GM12878 (cell line): ENCODE results near the gene EP400. TPM values are rescaled to one million over a fixed set of nuclear protein-coding genes. Genes with fewer than 3 reads are reported as not detected.
A peak's percentile ranks its signal among the peaks of the same experiment; 100 is the strongest.

Experiments used
- ATAC-seq: fragments of 200-7000 bp; cut with Tn5 transposase; 3 replicates; pipeline ENCODE4 v1.9.1; 2020; ENCODE audit warnings: mild to moderate bottlenecking, moderate library complexity
- BruUV-seq: library from RNA; stranded (reverse); fragments of 400-500 nt; replicated peaks from 2 replicates; lab custom pipeline; 2021; lab: Mats Ljungman, UMichigan
- CTCF ChIA-PET: fragments of 300-600 bp; sonication (Branson Sonifier 250); formaldehyde crosslinking; extraction: SDS; loops from one replicate; lab custom pipeline; 2021; ENCODE audit warnings: inconsistent platforms; lab: Yijun Ruan, JAX
- POLR2A ChIA-PET: fragments of 350-600 bp; formaldehyde crosslinking; extraction: SDS; loops from one replicate; lab custom pipeline; 2021; ENCODE audit warnings: inconsistent platforms; lab: Charles Lee
- RAD21 ChIA-PET: fragments of 300-600 bp; sonication (Branson Sonifier 250); formaldehyde crosslinking; loops from one replicate; lab custom pipeline; 2023; ENCODE audit warnings: antibody characterized with exemption; ENCODE audit not compliant: unreplicated experiment; lab: Charles Lee
- SMC1A ChIA-PET: fragments of 300-600 bp; sonication (Branson Sonifier 250); formaldehyde crosslinking; loops from one replicate; lab custom pipeline; 2023; ENCODE audit not compliant: unreplicated experiment, uncharacterized antibody; lab: Charles Lee
- DNase-seq: peaks from one replicate; pipeline ENCODE4 v3.0.0-alpha.2; 2011; ENCODE audit warnings: low read depth, low spot score
- FAIRE-seq: peaks from 3 replicates; lab custom pipeline; 2011; peaks lifted over from hg19 to GRCh38; lab: Jason Lieb, UNC
- H2AFZ ChIP-seq: 2 replicates; pipeline ENCODE4 v1.6.0; 2011; ENCODE audit warnings: low read depth, low read length, control low read depth; ENCODE audit not compliant: control insufficient read depth
- H3K27ac ChIP-seq: 2 replicates; pipeline ENCODE4 v1.5.1; 2011; ENCODE audit warnings: control low read depth; ENCODE audit not compliant: control insufficient read depth, insufficient read depth
- H3K27me3 ChIP-seq, 2 experiments: replicated peaks in 1 of 2; 2 replicates each; pipeline versions ENCODE4 v1.6.0 to v1.6.1; 2011; ENCODE audit warnings: low read length in 1 of 2; ENCODE audit not compliant: control insufficient read depth in 2 of 2, insufficient read depth in 2 of 2
- H3K36me3 ChIP-seq, 2 experiments: 2 replicates each; pipeline ENCODE4 v1.5.1; 2011; ENCODE audit warnings: low read length in 1 of 2; ENCODE audit not compliant: control insufficient read depth in 2 of 2, insufficient read depth in 2 of 2
- H3K4me1 ChIP-seq: 2 replicates; pipeline ENCODE4 v1.6.1; 2011; ENCODE audit warnings: mild to moderate bottlenecking, low read length, moderate library complexity, mixed read lengths; ENCODE audit not compliant: control insufficient read depth, insufficient read depth
- H3K4me2 ChIP-seq: 2 replicates; pipeline ENCODE4 v1.6.0; 2011; ENCODE audit warnings: control low read depth; ENCODE audit not compliant: control insufficient read depth, insufficient read depth
- H3K4me3 ChIP-seq: fragments of 200-600 bp; sonication (generic); 2 replicates; pipeline ENCODE4 v1.5.1; 2016
- H3K79me2 ChIP-seq: 2 replicates; pipeline ENCODE4 v1.6.0; 2011; ENCODE audit warnings: low read length; ENCODE audit not compliant: control insufficient read depth, insufficient read depth
- H3K9ac ChIP-seq: 2 replicates; pipeline ENCODE4 v1.8.0; 2011; ENCODE audit warnings: low read length, control low read depth, mixed read lengths; ENCODE audit not compliant: control insufficient read depth, insufficient read depth
- H3K9me3 ChIP-seq: replicated peaks from 3 replicates; pipeline ENCODE4 v1.5.1; 2011; ENCODE audit warnings: mild to moderate bottlenecking, low read length; ENCODE audit not compliant: control insufficient read depth, insufficient read depth
- H4K20me1 ChIP-seq: 2 replicates; pipeline ENCODE4 v1.6.0; 2011; ENCODE audit not compliant: control insufficient read depth, insufficient read depth
- ASH2L ChIP-seq: fragments of 300-600, 200-600 bp; sonication (generic); IDR thresholded peaks from 2 replicates; pipeline ENCODE4 v1.6.1; 2017; ENCODE audit warnings: low read depth, mild to moderate bottlenecking, borderline replicate concordance
- BCL3 ChIP-seq: IDR thresholded peaks from 2 replicates; pipeline ENCODE4 v1.6.1; 2011; ENCODE audit warnings: borderline replicate concordance, low read depth, mild to moderate bottlenecking, moderate library complexity, low read length; ENCODE audit not compliant: insufficient read depth, poor library complexity, severe bottlenecking
- BMI1 ChIP-seq: fragments of 450-650 bp; IDR thresholded peaks from 2 replicates; pipeline ENCODE4 v1.6.1; 2016; ENCODE audit warnings: mild to moderate bottlenecking, moderate library complexity, borderline replicate concordance
- CEBPB ChIP-seq, 2 experiments: fragments of 150-350 bp in 1 of 2; IDR thresholded peaks; 2 replicates each; pipeline ENCODE4 v1.6.1; 2012 to 2014; ENCODE audit warnings: low read depth in 2 of 2, low read length in 2 of 2, borderline replicate concordance in 1 of 2, inconsistent platforms in 1 of 2
- FOS ChIP-seq: IDR thresholded peaks from 3 replicates; pipeline ENCODE4 v1.6.1; 2011; ENCODE audit warnings: borderline replicate concordance; ENCODE audit not compliant: insufficient read length; ENCODE audit errors: extremely low read depth
- GATAD2B ChIP-seq: fragments of 450-650 bp; conservative IDR thresholded peaks from 2 replicates; pipeline ENCODE4 v1.6.1; 2017; ENCODE audit warnings: low read depth, mild to moderate bottlenecking, moderate library complexity
- HDAC6 ChIP-seq: fragments of 200-600 bp; sonication (generic); IDR thresholded peaks from one replicate; pipeline ENCODE4 v1.8.0; 2017; ENCODE audit warnings: antibody characterized with exemption; ENCODE audit not compliant: unreplicated experiment
- JUND ChIP-seq: IDR thresholded peaks from 2 replicates; pipeline ENCODE4 v1.6.1; 2012; ENCODE audit warnings: low read depth, mild to moderate bottlenecking, low read length, improper control_type of control experiment, moderate library complexity
- MYB ChIP-seq: fragments of 150-350 bp; IDR thresholded peaks from 2 replicates; pipeline ENCODE4 v1.6.1; 2014; ENCODE audit warnings: mild to moderate bottlenecking, low read depth, low read length, borderline replicate concordance
- NFYA ChIP-seq: IDR thresholded peaks from 2 replicates; pipeline ENCODE4 v1.6.1; 2011; ENCODE audit warnings: low read depth, mild to moderate bottlenecking, low read length, improper control_type of control experiment, borderline replicate concordance
- NR2F1 ChIP-seq: fragments of 450-650 bp; conservative IDR thresholded peaks from 2 replicates; pipeline ENCODE4 v1.6.1; 2017; ENCODE audit warnings: mild to moderate bottlenecking
- PAX8 ChIP-seq: fragments of 450-650 bp; IDR thresholded peaks from 2 replicates; pipeline ENCODE4 v1.6.1; 2017; ENCODE audit warnings: mild to moderate bottlenecking, moderate library complexity
- PBX3 ChIP-seq: IDR thresholded peaks from 2 replicates; pipeline ENCODE4 v1.6.1; 2011; ENCODE audit warnings: mild to moderate bottlenecking, low read depth, low read length, moderate library complexity; ENCODE audit not compliant: insufficient replicate concordance
- SMAD5 ChIP-seq: IDR thresholded peaks from 2 replicates; pipeline ENCODE4 v1.6.1; 2016; ENCODE audit warnings: antibody characterized with exemption, low read depth
- SMC3 ChIP-seq: IDR thresholded peaks from 2 replicates; pipeline ENCODE4 v1.6.1; 2011; ENCODE audit warnings: low read length, improper control_type of control experiment, borderline replicate concordance
- SP1 ChIP-seq: IDR thresholded peaks from one replicate; pipeline ENCODE4 v1.6.1; 2011; ENCODE audit warnings: low read depth, low read length
- SREBF2 ChIP-seq: IDR thresholded peaks from 2 replicates; pipeline ENCODE4 v1.6.1; 2012; ENCODE audit warnings: mild to moderate bottlenecking, low read length
- TAF1 ChIP-seq: IDR thresholded peaks from 2 replicates; pipeline ENCODE4 v1.6.1; 2011; ENCODE audit warnings: mild to moderate bottlenecking, low read depth, low read length, borderline replicate concordance
- ZBED1 ChIP-seq: IDR thresholded peaks from 2 replicates; pipeline ENCODE4 v1.6.1; 2016; ENCODE audit warnings: borderline replicate concordance
- ZBTB11 ChIP-seq: fragments of 450-650 bp; formaldehyde crosslinking; IDR thresholded peaks from 2 replicates; pipeline ENCODE4 v1.5.0; 2022; ENCODE audit warnings: mild to moderate bottlenecking, missing genetic modification characterization
- ZZZ3 ChIP-seq: IDR thresholded peaks from 2 replicates; pipeline ENCODE4 v1.6.1; 2011; ENCODE audit warnings: low read depth; ENCODE audit not compliant: control insufficient read depth, insufficient read length
- WGBS: methylation state at CpG from one replicate; pipeline ENCODE4 v1.1.6; 2016; ENCODE audit warnings: low lambda C conversion rate; ENCODE audit not compliant: insufficient replicate concordance, insufficient coverage; ENCODE audit errors: missing lambda C conversion rate; 5-methylcytosine and 5-hydroxymethylcytosine counted together
- in situ Hi-C: fragments of 300-500 bp; cut with MboI; formaldehyde crosslinking; loops from 9 replicates; pipeline ENCODE4 v1.14.3; 2018; ENCODE audit warnings: mixed read lengths
- intact Hi-C: fragments of 100-400 bp; cut with micrococcal nuclease; formaldehyde crosslinking; loops from one replicate; pipeline ENCODE4 v1.14.2; 2022; ENCODE audit not compliant: unreplicated experiment
- polyA plus RNA-seq, 11 experiments: library from polyadenylated mRNA; depleted of rRNA in 4 of 11; unstranded in 6 of 11; stranded (reverse) in 5 of 11; fragments of >200 nt; fragmentation: Nextera tagmentation in 4 of 11; fragmentation: Illumina TruSeq in 1 of 11; extraction: Ambion mirVana in 4 of 11; extraction: Trizol in 1 of 11; gene quantifications; 1 replicate in 1 of 11; 2 replicates in 10 of 11; pipeline versions ENCODE4 v1.2.1 to v1.2.3, GENCODE V29; 2011 to 2016; ENCODE audit warnings: inconsistent platforms in 2 of 11, missing spikeins in 2 of 11, low read depth in 1 of 11
- total RNA-seq, 4 experiments: library from RNA; depleted of rRNA in 3 of 4; stranded (reverse); fragments of >200 nt in 3 of 4; fragmentation: Illumina TruSeq in 1 of 4; extraction: Trizol in 1 of 4; gene quantifications; 2 replicates each; pipeline versions ENCODE4 v1.2.1 to v1.2.3, GENCODE V29; 2013 to 2021

Gene EP400
- total and polyA plus RNA-seq, 10 of the 15 experiments (the other 5 are each of a cell fraction or from before 2014, with no cell fraction given) = 3.8 to 44.2 (median 8.4) TPM

GRCh38 chr12:131923260-131923659 lies 26.5 kb upstream of the EP400 start:
- FAIRE-seq (peak; percentile 95), ATAC-seq (peak; percentile 87), DNase-seq (peak; percentile 38)
- CTCF ChIA-PET = no interaction called here
- no peaks in the 10 kb centered on the region for H3K79me2 ChIP-seq
- no peaks in the 10 kb centered on the region for H4K20me1 ChIP-seq
- H2AFZ ChIP-seq = peak overlapping the region; percentile 28
- no peak overlapping the region for H3K4me3 ChIP-seq
- RAD21 ChIA-PET = no interaction called here
- H3K36me3 ChIP-seq = no peaks in the 10 kb centered on the region; a peak in 1 of 4 replicates
- POLR2A ChIA-PET = no interaction called here
- no peaks in the 10 kb centered on the region for H3K27me3 ChIP-seq
- intact Hi-C loops (no loop called here), in situ Hi-C loops (no loop called here)
- WGBS = 14% methylated on average over 11 of the region's 11 CpGs
- BruUV-seq = no TSS peak
- peak overlapping the region; percentile 56 for H3K27ac ChIP-seq
- H3K4me1 ChIP-seq = peaks cover 21% of the 10 kb centered on the region
- peak overlapping the region; percentile 77 for H3K4me2 ChIP-seq
- no peak overlapping the region; the same call in 1 of the 2 replicates for H3K9ac ChIP-seq
- SMC1A ChIA-PET = no interaction called here
- H3K9me3 ChIP-seq = no peaks in the 10 kb centered on the region
- TF ChIP-seq SMC3 (peak; percentile 18; the same call in 1 of the 2 replicates), CEBPB (IDR thresholded peaks at IDR 0.05; ENCODE audit: borderline replicate concordance in 1 of 2, low read depth in 2 of 2, low read length in 2 of 2) (no peak), SREBF2 (no peak), MYB (no peak), SP1 (no peak), BCL3 (no peak), SMAD5 (no peak), ASH2L (no peak), ZBED1 (no peak), TAF1 (no peak), JUND (no peak), NR2F1 (no peak), BMI1 (no peak), NFYA (no peak), GATAD2B (peak; percentile 52), PAX8 (no peak), FOS (no peak), PBX3 (no peak), HDAC6 (no peak), ZBTB11 (no peak), ZZZ3 (no peak)
